Vagina (tissue), 2 donors: ENCODE data around the gene REXO1. TPM values are rescaled to one million over a fixed set of nuclear protein-coding genes. Genes with fewer than 3 reads are reported as not detected.
A peak's percentile ranks its signal among the peaks of the same experiment; 100 is the strongest.

Experiments used
- DNase-seq, 2 donors: peaks; one replicate each; pipeline ENCODE4 v3.0.0-alpha.2; 2017; ENCODE audit errors: extremely low spot score in 2 of 2
- H3K27ac ChIP-seq: fragments of 200-600 bp; sonication (generic); one replicate; pipeline ENCODE4 v1.5.1; 2019
- H3K27me3 ChIP-seq: fragments of 200-600 bp; sonication (generic); one replicate; pipeline ENCODE4 v1.5.1; 2019
- H3K36me3 ChIP-seq, 2 donors: fragments of 200-600 bp; sonication (generic); one replicate each; pipeline ENCODE4 v1.5.1; 2017 to 2019
- H3K4me1 ChIP-seq: fragments of 200-600 bp; sonication (generic); one replicate; pipeline ENCODE4 v1.5.1; 2019
- H3K4me3 ChIP-seq, 2 donors: fragments of 200-600 bp; sonication (generic); 1 replicate in 1 of 2; 2 replicates in 1 of 2; pipeline ENCODE4 v1.5.1; 2016 to 2019
- H3K9me3 ChIP-seq: fragments of 200-600 bp; sonication (generic); one replicate; pipeline ENCODE4 v1.5.1; 2019
- POLR2A ChIP-seq, 2 donors: fragments of 450-650 bp; IDR thresholded peaks; one replicate each; pipeline ENCODE4 v1.6.1; 2017; ENCODE audit warnings: antibody characterized with exemption in 2 of 2, mild to moderate bottlenecking in 2 of 2, moderate library complexity in 2 of 2
- POLR2AphosphoS5 ChIP-seq, 2 donors: sonication (generic); formaldehyde crosslinking; IDR thresholded peaks; one replicate each; pipeline ENCODE4 v1.9.0; 2017; ENCODE audit warnings: antibody characterized with exemption in 2 of 2, mild to moderate bottlenecking in 2 of 2, low read depth in 1 of 2; ENCODE audit not compliant: insufficient read depth in 1 of 2
- intact Hi-C: fragments of 100-400 bp; cut with DNase I; formaldehyde crosslinking; loops from one replicate; pipeline ENCODE4 v1.15.1; 2023
- total RNA-seq: library from RNA; depleted of rRNA; stranded (reverse); fragments of >200 nt; gene quantifications from one replicate; pipeline ENCODE4 v1.2.3, GENCODE V29; 2016
- TF ChIP-seq, protein P1 (sequence below), 3 experiments: fragments of 450-650 bp in 2 of 3; fragments of 200-600 bp in 1 of 3; sonication (generic) in 1 of 3; IDR thresholded peaks; one replicate each; pipeline ENCODE4 v1.5.1; 2017 to 2019; ENCODE audit warnings: antibody characterized with exemption in 3 of 3, mild to moderate bottlenecking in 2 of 3, moderate library complexity in 2 of 3

REXO1 gene
- total RNA-seq, 1 donor from 2014 or later, result 19.9 TPM

DNA sequence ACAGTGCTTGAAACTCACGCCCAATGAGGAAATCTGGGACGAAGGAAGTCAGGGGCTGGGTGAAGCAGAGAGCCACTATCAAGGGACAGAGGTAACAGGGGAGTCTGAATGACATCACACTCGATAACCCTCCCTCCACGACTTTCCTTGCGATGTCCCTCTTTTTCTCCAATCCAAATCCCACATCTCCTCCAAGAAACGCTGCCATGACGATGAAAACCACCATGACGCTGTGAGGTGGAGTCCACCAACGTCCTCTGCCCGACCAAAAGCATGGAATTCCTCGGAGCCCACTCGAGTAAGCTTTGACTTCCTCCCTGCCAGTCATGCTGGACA, 967 bp downstream of the REXO1 start:
- no peaks in the 10 kb centered on the region for H3K9me3 ChIP-seq
- H3K4me1 ChIP-seq, result peaks cover 63% of the 10 kb centered on the region
- no peaks in the 10 kb centered on the region for H3K27me3 ChIP-seq
- intact Hi-C loops, result no loop called here
- TF ChIP-seq, protein P1, sequence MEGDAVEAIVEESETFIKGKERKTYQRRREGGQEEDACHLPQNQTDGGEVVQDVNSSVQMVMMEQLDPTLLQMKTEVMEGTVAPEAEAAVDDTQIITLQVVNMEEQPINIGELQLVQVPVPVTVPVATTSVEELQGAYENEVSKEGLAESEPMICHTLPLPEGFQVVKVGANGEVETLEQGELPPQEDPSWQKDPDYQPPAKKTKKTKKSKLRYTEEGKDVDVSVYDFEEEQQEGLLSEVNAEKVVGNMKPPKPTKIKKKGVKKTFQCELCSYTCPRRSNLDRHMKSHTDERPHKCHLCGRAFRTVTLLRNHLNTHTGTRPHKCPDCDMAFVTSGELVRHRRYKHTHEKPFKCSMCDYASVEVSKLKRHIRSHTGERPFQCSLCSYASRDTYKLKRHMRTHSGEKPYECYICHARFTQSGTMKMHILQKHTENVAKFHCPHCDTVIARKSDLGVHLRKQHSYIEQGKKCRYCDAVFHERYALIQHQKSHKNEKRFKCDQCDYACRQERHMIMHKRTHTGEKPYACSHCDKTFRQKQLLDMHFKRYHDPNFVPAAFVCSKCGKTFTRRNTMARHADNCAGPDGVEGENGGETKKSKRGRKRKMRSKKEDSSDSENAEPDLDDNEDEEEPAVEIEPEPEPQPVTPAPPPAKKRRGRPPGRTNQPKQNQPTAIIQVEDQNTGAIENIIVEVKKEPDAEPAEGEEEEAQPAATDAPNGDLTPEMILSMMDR (IDR thresholded peaks at IDR 0.05), result no peak
- TF ChIP-seq POLR2A (IDR thresholded peaks at IDR 0.05), result no peak
- TF ChIP-seq POLR2AphosphoS5 (IDR thresholded peaks at IDR 0.05; ENCODE audit: insufficient read depth in 1 of 2, low read depth in 1 of 2), result no peak
- H3K4me3 ChIP-seq, result peak overlapping the region; percentile 88 to 97
- H3K27ac ChIP-seq, result peak overlapping the region; percentile 98
- no peaks in the 10 kb centered on the region for H3K36me3 ChIP-seq
- no peak for DNase-seq

DNA sequence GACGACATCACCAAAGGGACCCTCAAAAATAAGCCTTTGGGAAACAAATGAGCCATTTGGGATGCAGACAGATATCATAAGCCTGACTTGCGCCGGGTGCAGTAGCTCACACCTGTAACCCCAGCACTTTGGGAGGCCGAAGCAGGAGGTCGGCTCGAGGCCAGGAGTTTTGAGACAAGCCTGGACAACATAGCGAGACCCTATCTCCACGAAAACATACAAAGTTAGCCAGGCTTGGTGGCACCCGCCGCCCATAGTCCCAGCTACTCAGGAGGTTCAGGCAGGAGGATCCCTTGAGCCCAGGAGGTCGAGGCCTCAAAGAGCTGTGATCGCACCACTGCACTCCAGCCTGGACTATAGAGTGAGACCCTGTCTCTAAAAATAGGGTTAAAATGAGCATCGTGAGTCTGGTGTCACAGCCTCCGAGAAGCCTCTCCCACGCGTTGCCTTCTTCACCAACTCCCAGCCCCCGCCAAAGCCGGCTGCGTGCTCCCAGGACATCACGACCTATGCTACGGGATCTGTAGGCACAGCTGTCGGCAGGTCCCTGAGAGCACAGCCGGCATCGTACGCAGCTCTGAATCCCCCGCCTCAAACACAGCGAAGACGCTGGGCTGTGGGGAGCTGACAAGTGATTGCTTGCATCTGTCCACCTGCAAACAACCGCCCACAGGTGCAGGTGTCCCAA, 1.6 kb downstream of the REXO1 start:
- Histone ChIP-seq H3K27ac (no peak overlapping the region), H3K4me1 (peaks cover 63% of the 10 kb centered on the region), H3K36me3 (no peaks in the 10 kb centered on the region), H3K27me3 (no peaks in the 10 kb centered on the region), H3K9me3 (no peaks in the 10 kb centered on the region), H3K4me3 (peak overlapping the region; percentile 88 to 97)
- TF ChIP-seq, protein P1 (IDR thresholded peaks at IDR 0.05), result no peak
- TF ChIP-seq POLR2A (IDR thresholded peaks at IDR 0.05), result no peak
- TF ChIP-seq POLR2AphosphoS5 (IDR thresholded peaks at IDR 0.05; ENCODE audit: insufficient read depth in 1 of 2, low read depth in 1 of 2), result no peak
- intact Hi-C loops, result no loop called here
- DNase-seq, result no peak

DNA sequence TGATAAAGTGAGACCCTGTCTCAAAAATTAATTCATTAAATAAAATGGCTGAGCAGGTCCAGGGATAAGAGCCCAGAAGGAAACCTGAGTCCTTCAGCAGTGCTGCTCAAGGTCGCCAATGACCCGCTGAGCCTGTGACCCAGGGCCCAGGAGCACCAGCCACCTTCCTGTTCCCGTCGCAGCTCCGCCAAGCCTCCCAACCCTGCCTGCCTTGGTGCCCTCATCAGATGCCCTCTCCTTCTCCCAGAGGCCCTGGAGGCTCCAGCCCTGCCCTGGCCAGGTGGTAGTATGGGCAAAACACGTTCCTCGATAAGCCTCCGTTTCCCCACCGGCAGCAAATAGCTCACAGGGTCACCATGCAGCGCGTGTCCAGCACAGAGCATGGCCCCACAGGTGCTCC, 2.6 kb downstream of the REXO1 start:
- Histone ChIP-seq H3K36me3 (no peaks in the 10 kb centered on the region), H3K27ac (no peak overlapping the region), H3K27me3 (no peaks in the 10 kb centered on the region), H3K9me3 (no peaks in the 10 kb centered on the region), H3K4me3 (no peak overlapping the region), H3K4me1 (peaks cover 72% of the 10 kb centered on the region)
- no peak for DNase-seq
- TF ChIP-seq POLR2A (IDR thresholded peaks at IDR 0.05) (no peak), POLR2AphosphoS5 (IDR thresholded peaks at IDR 0.05; ENCODE audit: insufficient read depth in 1 of 2, low read depth in 1 of 2) (no peak)
- TF ChIP-seq, protein P1 (IDR thresholded peaks at IDR 0.05), result no peak
- intact Hi-C loops, result no loop called here

DNA sequence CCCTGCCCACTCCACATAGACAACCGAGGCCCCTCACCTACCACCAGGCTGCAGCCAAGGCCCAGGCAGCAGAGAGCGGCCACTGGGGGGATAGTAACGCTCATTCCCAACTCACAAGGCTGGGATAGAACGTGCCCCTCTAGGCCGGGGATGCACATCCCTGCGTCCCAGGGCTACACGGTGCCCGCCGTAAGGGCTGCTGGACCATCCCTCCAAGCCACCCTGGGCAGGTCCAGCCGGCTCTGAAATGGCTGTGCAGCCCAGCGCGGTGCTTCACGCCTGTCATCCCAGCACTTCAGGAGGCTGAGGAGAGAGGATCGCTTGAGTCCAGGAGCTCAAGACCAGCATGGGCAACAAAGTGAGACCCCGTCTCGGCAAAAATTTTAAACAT, 3.2 kb downstream of the REXO1 start:
- Histone ChIP-seq H3K27ac (no peak overlapping the region), H3K9me3 (no peaks in the 10 kb centered on the region), H3K4me1 (peaks cover 77% of the 10 kb centered on the region), H3K27me3 (no peaks in the 10 kb centered on the region), H3K4me3 (no peak overlapping the region), H3K36me3 (no peaks in the 10 kb centered on the region)
- TF ChIP-seq POLR2A (IDR thresholded peaks at IDR 0.05), result no peak
- TF ChIP-seq POLR2AphosphoS5 (IDR thresholded peaks at IDR 0.05; ENCODE audit: insufficient read depth in 1 of 2, low read depth in 1 of 2), result no peak
- TF ChIP-seq, protein P1 (IDR thresholded peaks at IDR 0.05), result no peak
- DNase-seq, result no peak
- intact Hi-C loops, result no loop called here

DNA sequence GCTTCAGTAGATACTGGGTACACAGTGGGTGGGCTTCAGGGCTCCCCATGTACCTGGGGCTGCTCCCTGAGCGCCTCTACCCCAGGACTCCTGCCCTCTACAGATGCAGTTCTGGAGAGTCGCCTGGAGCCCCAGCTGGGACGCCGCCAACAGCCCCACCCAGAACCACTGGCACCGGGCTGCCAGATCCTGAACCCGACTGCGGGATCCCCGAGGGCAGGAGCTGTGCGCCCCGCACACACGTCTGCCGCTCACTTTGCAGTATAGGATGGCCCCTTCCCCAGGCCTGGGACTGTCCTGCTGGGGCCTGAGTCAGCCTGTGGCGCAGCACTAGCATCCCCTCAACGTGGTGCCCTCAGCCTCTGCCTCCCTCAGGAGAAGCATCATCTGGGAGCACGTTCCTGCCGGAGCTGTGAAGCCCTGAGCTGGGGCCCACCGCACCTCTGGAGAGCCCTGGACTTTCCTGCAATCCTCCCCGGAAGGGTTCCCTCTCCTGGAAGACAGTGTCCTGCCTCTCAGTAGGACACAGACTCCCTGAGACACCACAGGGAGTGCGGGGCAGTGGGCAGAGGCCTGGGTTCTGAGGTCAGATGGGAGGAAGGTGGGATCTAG, 3.7 kb downstream of the REXO1 start:
- Histone ChIP-seq H3K36me3 (no peaks in the 10 kb centered on the region), H3K4me1 (peaks cover 82% of the 10 kb centered on the region), H3K4me3 (no peak overlapping the region), H3K9me3 (no peaks in the 10 kb centered on the region), H3K27ac (no peak overlapping the region), H3K27me3 (no peaks in the 10 kb centered on the region)
- intact Hi-C loops, result no loop called here
- DNase-seq, result no peak
- TF ChIP-seq, protein P1 (IDR thresholded peaks at IDR 0.05), result no peak
- TF ChIP-seq POLR2AphosphoS5 (IDR thresholded peaks at IDR 0.05; ENCODE audit: insufficient read depth in 1 of 2, low read depth in 1 of 2) (no peak), POLR2A (IDR thresholded peaks at IDR 0.05) (no peak)
